ENCODE measurements around the gene CDK11B.
"Not testable (repeated sequence)": the region's sequence is repeated elsewhere in the genome, so short reads cannot be mapped to it uniquely, and the experiment has no call there.

GRCh38 chr1:1664318-1664717, 5.5 kb upstream of the CDK11B start:
- TF ChIP-seq CTCF (conservative IDR thresholded peaks at IDR 0.05); ZFX (IDR thresholded peaks at IDR 0.05): not testable (repeated sequence)

All from C4-2B (cell line).